Subcutaneous abdominal adipose tissue (tissue), 5 donors: ENCODE measurements around the gene PLXDC2.

Experiments
- H3K27ac ChIP-seq: one replicate; pipeline ENCODE4 v1.7.0; 2013; ENCODE audit warnings: low read depth, mild to moderate bottlenecking, inconsistent platforms, low read length, moderate library complexity
- H3K27me3 ChIP-seq, 5 donors: one replicate each; pipeline ENCODE4 v1.7.0; 2013; ENCODE audit warnings: low read length in 5 of 5, inconsistent platforms in 1 of 5; ENCODE audit not compliant: control insufficient read depth in 5 of 5, insufficient read depth in 4 of 5
- H3K36me3 ChIP-seq, 5 donors: one replicate each; pipeline ENCODE4 v1.7.0; 2013; ENCODE audit warnings: low read length in 5 of 5; ENCODE audit not compliant: control insufficient read depth in 5 of 5, insufficient read depth in 5 of 5
- H3K4me1 ChIP-seq, 5 donors: one replicate each; pipeline ENCODE4 v1.7.0; 2013; ENCODE audit warnings: low read length in 5 of 5, mild to moderate bottlenecking in 3 of 5, moderate library complexity in 1 of 5; ENCODE audit not compliant: control insufficient read depth in 5 of 5, insufficient read depth in 5 of 5
- H3K4me3 ChIP-seq, 5 donors: one replicate each; pipeline ENCODE4 v1.7.0; 2013; ENCODE audit warnings: low read length in 5 of 5, low read depth in 1 of 5
- H3K9ac ChIP-seq, 5 donors: one replicate each; pipeline ENCODE4 v1.7.0; 2013; ENCODE audit warnings: low read length in 5 of 5, mild to moderate bottlenecking in 4 of 5, moderate library complexity in 3 of 5
- H3K9me3 ChIP-seq, 5 donors: one replicate each; pipeline ENCODE4 v1.7.0; 2013; ENCODE audit warnings: low read length in 5 of 5; ENCODE audit not compliant: control insufficient read depth in 5 of 5
- donor health status: healthy.
- donor health status: healthy.
- donor health status: healthy.
- donor health status: healthy.
- donor health status: healthy.

The PLXDC2 gene

DNA sequence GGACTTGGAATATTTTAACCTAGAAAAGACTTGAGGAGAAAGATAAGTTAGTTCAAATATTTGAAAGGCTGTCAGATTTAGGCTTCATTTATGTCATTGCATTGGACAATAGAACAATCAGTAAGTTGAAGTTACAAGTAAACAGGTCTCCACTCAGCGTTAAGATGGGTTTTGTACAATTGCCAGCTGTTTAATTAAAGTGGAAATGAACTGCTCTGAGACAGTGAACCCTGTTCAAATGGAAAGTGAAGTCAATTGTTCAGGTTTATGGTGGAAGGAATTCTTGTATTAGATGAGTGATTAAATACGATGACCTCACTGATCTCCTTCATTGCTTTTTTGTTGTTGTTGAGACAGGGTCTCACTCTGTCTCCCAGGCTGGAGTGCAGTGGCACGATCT lies 151.7 kb downstream of the PLXDC2 start:
- Histone ChIP-seq H3K4me1 (peaks cover 0 to 11% (median 7%) of the 10 kb centered on the region in 5 donors), H3K27me3 (no peaks in the 10 kb centered on the region), H3K9me3 (no peaks in the 10 kb centered on the region), H3K4me3 (no peak overlapping the region), H3K36me3 (no peaks in the 10 kb centered on the region), H3K27ac (no peak overlapping the region), H3K9ac (no peak overlapping the region)

DNA sequence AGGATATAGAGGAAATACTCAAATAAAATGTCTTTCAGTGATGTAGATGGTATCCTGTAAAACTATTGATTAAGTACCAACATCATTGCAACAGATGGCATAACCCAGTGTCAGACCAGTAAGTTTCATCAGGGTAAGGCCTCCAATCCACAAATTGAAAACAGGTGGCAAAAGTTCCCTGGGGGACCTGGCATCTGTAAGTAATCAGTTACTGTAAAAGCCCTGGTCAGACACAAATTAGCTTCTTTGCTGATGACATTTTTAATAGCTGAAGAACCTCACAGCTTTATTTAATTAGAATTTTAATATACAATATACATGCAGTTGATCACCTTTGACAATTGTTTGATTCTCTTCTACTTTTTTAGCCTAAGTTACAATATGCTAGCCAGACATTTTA lies 152.5 kb downstream of the PLXDC2 start:
- Histone ChIP-seq H3K4me1 (peaks cover 0 to 11% (median 7%) of the 10 kb centered on the region in 5 donors), H3K9ac (no peak overlapping the region), H3K36me3 (no peaks in the 10 kb centered on the region), H3K27ac (no peak overlapping the region), H3K9me3 (no peaks in the 10 kb centered on the region), H3K4me3 (no peak overlapping the region), H3K27me3 (no peaks in the 10 kb centered on the region)

DNA sequence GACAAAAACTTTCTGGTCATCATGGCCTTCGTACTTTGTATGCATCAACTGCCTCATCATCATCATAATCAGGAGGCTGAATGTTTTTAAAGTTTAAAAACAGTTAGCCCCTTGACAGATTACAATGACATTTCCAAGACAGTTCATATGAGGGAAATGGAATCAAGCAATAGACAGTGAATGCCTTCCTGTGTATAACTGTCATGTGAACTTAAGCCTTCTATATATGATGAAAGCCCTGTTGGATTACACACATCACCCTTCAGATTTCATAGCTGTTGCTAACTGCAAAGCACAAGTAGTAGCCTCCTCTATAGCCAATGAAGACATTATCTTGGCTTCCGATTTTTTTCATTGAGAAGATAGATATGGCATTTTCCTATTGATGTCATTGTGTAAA lies 154.0 kb downstream of the PLXDC2 start:
- H3K4me3 ChIP-seq, result no peak overlapping the region

DNA sequence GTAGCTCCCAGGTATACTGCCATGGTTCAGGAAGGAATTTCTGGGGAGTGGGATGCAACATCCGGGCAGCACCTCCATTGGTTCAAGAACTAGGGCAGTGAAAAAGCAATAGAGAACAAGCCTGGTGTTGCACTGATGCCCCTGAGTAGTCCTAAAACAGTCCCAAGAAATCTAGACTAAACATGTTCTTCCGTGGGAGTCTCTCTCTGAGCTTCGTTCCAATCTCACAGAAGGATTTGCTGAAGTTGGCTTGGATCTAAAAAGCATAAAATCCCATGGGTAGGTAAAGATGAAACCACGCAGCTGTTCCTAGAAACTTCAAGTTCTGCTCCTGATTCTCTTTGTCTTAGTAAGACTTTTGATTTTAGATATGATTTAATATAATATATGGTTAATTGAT lies 154.5 kb downstream of the PLXDC2 start:
- no peak overlapping the region for H3K4me3 ChIP-seq
- H3K27me3 ChIP-seq, result no peaks in the 10 kb centered on the region
- no peak overlapping the region for H3K9ac ChIP-seq
- H3K4me1 ChIP-seq, result peaks cover 0 to 10% (median 5%) of the 10 kb centered on the region in 5 donors
- H3K27ac ChIP-seq, result no peak overlapping the region
- H3K36me3 ChIP-seq, result no peaks in the 10 kb centered on the region
- H3K9me3 ChIP-seq, result no peaks in the 10 kb centered on the region

More for the DNA sequence above, 154.0 kb downstream of the PLXDC2 start:
- Histone ChIP-seq H3K9me3 (no peaks in the 10 kb centered on the region), H3K27ac (no peak overlapping the region), H3K36me3 (no peaks in the 10 kb centered on the region), H3K4me1 (peaks cover 0 to 10% (median 5%) of the 10 kb centered on the region in 5 donors), H3K27me3 (no peaks in the 10 kb centered on the region), H3K9ac (no peak overlapping the region)

DNA sequence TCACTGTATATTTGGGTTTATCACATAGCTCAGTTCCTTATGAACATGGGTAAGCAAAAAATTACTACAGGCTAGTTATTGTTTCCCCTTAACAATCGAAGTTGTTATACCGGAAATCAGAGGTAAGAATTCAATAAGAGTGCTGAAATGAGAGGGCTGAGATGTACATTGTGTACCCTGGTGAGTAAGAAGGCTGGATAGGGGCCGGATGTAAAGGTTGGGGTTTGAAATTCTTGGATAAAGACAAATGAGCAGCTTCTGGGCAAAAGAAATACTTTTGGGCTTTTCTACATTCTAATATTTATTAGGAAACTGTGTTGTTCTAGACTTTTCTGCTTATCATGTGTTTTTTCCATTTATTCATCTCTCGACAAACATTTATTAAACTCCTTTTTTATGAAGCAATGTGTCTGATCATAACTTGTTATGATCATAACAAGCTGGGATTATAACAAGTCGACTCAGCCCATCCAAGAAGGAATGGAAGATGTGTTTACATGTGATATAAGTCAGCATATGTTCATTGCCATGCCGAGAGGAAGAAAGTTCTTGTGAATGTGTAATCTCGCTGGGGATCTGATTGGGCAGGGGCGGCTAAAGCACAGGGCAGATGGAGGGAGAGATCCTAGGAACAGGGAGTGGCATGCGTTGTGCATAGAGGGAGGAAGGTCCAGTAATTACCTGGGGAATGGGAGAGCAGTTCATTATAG lies 155.3 kb downstream of the PLXDC2 start:
- Histone ChIP-seq H3K9me3 (no peaks in the 10 kb centered on the region), H3K4me3 (no peak overlapping the region), H3K27ac (no peak overlapping the region)

DNA sequence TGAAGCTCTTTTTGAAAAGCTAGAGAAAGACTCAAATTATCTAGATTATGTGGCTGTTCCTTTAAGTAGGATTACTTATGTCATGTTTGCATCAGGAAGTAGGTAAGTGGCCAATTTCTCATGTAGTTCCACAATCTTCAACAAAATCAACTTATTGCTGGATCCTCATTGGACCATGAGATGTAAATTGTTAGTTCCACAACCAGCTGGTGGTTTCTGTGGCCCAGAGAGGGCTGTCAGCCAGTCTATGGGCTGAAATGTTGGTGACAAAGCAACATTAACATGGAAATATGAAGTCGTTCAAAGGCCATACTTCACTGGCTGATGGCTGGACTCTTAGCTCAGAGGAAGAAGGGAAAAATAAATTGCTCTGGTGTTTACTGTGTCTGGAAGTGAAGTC lies 157.9 kb downstream of the PLXDC2 start:
- Histone ChIP-seq H3K9ac (no peak overlapping the region), H3K27ac (no peak overlapping the region), H3K4me1 (peaks cover 0 to 10% (median 5%) of the 10 kb centered on the region in 5 donors), H3K4me3 (no peak overlapping the region), H3K27me3 (no peaks in the 10 kb centered on the region), H3K36me3 (no peaks in the 10 kb centered on the region), H3K9me3 (peaks cover 0 to 7% (median 6%) of the 10 kb centered on the region in 5 donors)

More for the DNA sequence above, 155.3 kb downstream of the PLXDC2 start:
- Histone ChIP-seq H3K9ac (no peak overlapping the region), H3K36me3 (no peaks in the 10 kb centered on the region), H3K4me1 (peaks cover 0 to 10% (median 5%) of the 10 kb centered on the region in 5 donors), H3K27me3 (no peaks in the 10 kb centered on the region)

DNA sequence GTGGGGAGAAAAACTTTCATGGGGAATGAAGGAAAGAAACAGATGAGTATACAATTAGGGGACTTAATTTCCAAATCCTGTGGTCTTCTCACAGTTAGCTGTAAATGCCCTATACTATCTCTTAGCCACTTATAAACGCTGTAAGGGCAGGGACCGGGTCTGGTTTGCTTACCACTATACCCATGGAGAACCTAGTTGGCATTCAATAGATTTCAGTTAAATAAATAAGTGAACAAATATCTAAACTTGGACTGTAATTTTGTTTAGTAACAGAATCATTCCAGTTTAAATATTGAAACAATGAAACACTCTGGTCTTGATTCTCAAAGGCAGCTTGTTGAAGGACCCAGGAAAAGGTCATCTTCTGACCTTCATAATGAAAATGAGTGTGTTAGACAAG lies 158.3 kb downstream of the PLXDC2 start:
- Histone ChIP-seq H3K27ac (no peak overlapping the region), H3K4me3 (no peak overlapping the region), H3K4me1 (peaks cover 0 to 10% (median 5%) of the 10 kb centered on the region in 5 donors), H3K9ac (no peak overlapping the region), H3K36me3 (no peaks in the 10 kb centered on the region), H3K9me3 (peaks cover 0 to 7% (median 6%) of the 10 kb centered on the region in 5 donors), H3K27me3 (no peaks in the 10 kb centered on the region)

DNA sequence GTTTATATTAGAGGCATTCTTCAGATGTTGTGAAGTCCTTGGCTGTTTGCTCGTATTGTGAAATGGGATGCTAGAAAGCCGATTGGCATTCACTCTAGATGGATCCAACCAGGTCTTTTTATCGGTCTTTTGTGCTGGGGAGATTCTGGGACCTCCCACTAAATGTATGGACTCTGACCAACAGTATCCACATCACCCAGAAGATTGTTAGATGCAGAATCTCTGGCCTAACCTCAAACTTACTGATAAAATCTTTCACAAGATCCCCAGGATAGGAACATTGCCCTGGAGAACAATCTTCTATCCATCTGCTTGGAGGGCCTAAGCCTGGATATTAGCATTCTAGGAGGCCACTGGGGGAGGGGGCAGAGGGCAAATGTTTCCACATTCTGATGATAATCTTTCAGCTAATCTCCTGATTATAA lies 160.9 kb downstream of the PLXDC2 start:
- H3K4me3 ChIP-seq, result no peak overlapping the region
- H3K27me3 ChIP-seq, result no peaks in the 10 kb centered on the region
- no peaks in the 10 kb centered on the region for H3K4me1 ChIP-seq
- no peaks in the 10 kb centered on the region for H3K36me3 ChIP-seq
- peaks cover 0 to 7% (median 6%) of the 10 kb centered on the region in 5 donors for H3K9me3 ChIP-seq
- H3K27ac ChIP-seq, result no peak overlapping the region
- H3K9ac ChIP-seq, result no peak overlapping the region

DNA sequence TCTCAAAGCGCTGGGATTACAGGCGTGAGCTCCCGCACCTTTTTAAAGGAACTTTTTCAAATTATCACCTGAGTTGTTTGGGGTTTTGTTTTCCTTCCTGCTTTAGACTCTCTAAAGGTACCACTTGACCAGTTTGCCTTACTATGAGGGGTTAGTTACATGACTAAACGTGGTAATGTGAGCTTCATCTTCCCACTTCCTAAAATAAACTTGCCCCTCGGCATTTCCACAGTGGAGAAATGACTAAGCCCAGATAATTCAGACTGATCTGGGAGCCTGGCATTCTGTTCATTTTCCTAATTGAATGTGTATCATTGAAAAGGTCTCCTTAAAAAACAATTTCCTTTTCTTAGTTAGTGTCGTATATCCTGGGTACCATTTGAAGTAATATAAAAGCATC lies 163.4 kb downstream of the PLXDC2 start:
- H3K9me3 ChIP-seq, result peaks cover 0 to 7% (median 6%) of the 10 kb centered on the region in 5 donors
- H3K9ac ChIP-seq, result no peak overlapping the region
- H3K36me3 ChIP-seq, result no peaks in the 10 kb centered on the region
- H3K27me3 ChIP-seq, result no peaks in the 10 kb centered on the region
- no peaks in the 10 kb centered on the region for H3K4me1 ChIP-seq
- no peak overlapping the region for H3K27ac ChIP-seq
- H3K4me3 ChIP-seq, result no peak overlapping the region

DNA sequence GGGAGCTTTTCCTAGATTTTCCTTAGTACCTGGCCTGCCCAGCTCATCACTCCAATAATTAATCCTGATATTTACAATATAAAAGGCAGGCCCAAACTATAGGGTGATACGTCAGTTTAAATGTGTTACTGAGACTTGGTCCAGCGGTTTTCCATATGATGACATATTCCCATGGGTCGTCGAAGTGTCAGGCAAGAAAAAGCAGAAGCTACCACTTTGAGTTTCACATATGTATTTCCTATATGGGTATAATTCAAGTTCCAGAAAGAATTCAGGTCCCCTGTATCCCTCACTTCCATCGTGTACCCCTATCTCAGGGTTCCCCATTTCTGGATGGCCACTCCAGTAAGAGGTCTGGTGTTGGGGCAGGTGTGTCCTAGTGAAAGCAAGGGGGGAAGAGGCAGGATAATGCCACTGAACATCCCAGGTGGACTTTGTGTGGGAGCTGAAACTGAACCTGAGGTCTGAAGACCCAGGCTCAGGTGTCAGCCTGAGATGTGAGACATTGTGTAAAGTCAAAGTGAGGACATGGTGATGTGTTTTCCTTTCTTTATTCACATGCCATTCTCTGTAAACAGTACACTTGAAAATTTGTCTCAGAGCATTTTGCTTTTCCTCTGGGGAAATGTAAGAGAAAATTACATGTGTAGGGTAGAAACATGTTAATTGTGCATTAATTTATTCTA lies 167.8 kb downstream of the PLXDC2 start:
- H3K9ac ChIP-seq, result no peak overlapping the region
- H3K4me1 ChIP-seq, result no peaks in the 10 kb centered on the region
- H3K27ac ChIP-seq, result no peak overlapping the region
- H3K27me3 ChIP-seq, result no peaks in the 10 kb centered on the region
- H3K4me3 ChIP-seq, result no peak overlapping the region
- H3K9me3 ChIP-seq, result no peaks in the 10 kb centered on the region
- H3K36me3 ChIP-seq, result no peaks in the 10 kb centered on the region
